Activated T-helper 2 cell treated with anti-CD3 and anti-CD28 coated beads, Interferon-gamma antibody, Interleukin-2, Interleukin-4, amounts not matched to agents 10 μg/mL and 5 μg/mL and 100 μg/mL, durations not matched to agents 14 hours and 24 hours and 36 hours (primary cell): Measurements from ENCODE around the gene RPS6KB2. TPM values are rescaled to one million over a fixed set of nuclear protein-coding genes. Genes with fewer than 3 reads are reported as not detected.
A peak's percentile ranks its signal among the peaks of the same experiment; 100 is the strongest.

ENCODE experiments used
- DNase-seq: peaks from one replicate; pipeline ENCODE4 v3.0.0; 2021; ENCODE audit warnings: low spot score
- H3K27ac Mint-ChIP-seq: one replicate; pipeline ENCODE4 v1.8.0; 2021; ENCODE audit warnings: mixed read lengths
- H3K27me3 Mint-ChIP-seq: one replicate; pipeline ENCODE4 v1.8.0; 2021; ENCODE audit warnings: low read depth, mixed read lengths
- H3K36me3 Mint-ChIP-seq: one replicate; pipeline ENCODE4 v1.8.0; 2021; ENCODE audit warnings: low read depth, mixed read lengths
- H3K4me1 Mint-ChIP-seq: one replicate; pipeline ENCODE4 v1.8.0; 2021; ENCODE audit warnings: low read depth, mixed read lengths
- H3K4me3 Mint-ChIP-seq: one replicate; pipeline ENCODE4 v1.8.0; 2021; ENCODE audit warnings: low read depth, mild to moderate bottlenecking, moderate library complexity, mixed read lengths
- H3K9me3 Mint-ChIP-seq: one replicate; pipeline ENCODE4 v1.8.0; 2021; ENCODE audit warnings: mixed read lengths
- intact Hi-C: fragments of 100-400 bp; cut with micrococcal nuclease; formaldehyde crosslinking; loops from one replicate; pipeline ENCODE4 v1.15.1; 2023
- total RNA-seq: library from RNA; stranded (reverse); gene quantifications from 2 replicates; pipeline ENCODE4 v1.2.3, GENCODE V29; 2022

The RPS6KB2 gene
- total RNA-seq, 1 donor from 2014 or later: 67.6 TPM

DNA sequence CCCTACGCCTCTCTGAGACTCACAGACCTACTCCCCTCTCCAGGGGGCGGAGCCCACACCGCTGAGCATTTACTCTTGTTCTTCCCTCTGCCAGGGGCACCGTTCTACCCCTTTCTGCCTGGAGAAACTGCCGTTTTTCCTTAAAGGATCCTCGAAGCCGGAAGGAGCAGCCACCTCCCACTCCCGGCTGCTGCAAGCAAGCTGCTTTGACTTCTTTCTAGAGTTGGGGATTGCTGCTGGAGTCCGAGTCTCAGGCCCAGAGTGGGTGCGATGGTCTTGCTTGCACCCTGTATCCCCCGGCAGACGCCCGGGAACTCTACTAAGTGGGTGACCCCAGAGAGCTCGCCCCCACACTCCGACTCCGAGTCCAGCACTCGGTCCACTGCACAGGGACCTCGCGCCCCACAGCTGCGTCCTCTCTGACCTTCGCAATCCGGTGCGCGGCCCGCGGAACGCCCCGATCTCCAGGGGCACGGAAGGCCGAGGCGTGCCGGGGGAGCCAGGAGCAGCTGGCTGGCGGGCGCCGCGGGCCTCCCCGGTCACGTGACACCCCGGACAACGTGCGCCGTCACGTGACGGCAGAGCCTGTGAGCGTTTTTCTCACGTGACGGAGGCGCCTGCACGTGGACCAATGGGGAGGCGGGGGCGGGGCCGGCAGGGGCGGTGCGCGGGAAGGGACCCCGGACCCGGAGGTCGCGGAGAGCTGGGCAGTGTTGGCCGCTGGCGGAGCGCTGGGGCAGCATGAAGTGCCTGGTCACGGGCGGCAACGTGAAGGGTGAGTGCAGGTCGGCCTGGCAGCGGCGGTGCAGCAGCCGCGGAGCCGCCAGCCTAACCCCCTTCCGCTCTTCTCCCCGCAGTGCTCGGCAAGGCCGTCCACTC, 36.8 kb upstream of the RPS6KB2 start, which contains the start of gene RAD9A:
RAD9A (plus strand) TSS at position 683 of the 879 bp plus-strand sequence; CDS start at position 742, 59 bp downstream.
- Mint-ChIP-seq H3K9me3 (no peaks in the 10 kb centered on the region), H3K4me1 (peaks cover 27% of the 10 kb centered on the region)

DNA sequence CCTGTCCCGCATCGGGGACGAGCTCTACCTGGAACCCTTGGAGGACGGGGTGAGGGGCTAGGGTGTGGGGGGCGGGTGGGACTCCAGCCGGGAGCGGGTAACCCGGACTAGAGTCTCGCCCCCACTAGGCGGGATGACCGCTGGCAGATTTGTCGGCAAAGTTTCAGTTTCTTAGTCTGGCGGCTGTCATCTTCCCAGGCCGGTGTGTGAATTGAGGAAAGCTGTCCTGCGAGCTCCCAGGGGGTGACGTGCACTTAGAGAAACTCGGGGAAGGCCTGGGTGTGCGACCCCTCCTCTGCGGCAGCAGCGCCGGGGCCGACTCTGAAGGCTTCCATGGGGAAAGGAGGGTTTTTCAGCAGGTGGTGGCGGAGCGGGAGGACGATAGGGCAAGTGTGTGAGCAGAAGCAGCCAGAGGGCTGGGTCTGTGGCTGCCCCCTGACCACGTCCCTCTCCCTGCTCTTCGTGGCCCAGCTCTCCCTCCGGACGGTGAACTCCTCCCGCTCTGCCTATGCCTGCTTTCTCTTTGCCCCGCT, 36.0 kb upstream of the RPS6KB2 start:
- Mint-ChIP-seq H3K27ac (peak overlapping the region; percentile 52), H3K36me3 (peaks cover 25% of the 10 kb centered on the region), H3K4me3 (peak overlapping the region; percentile 89), H3K27me3 (no peaks in the 10 kb centered on the region), H3K4me1 (peaks cover 32% of the 10 kb centered on the region), H3K9me3 (no peaks in the 10 kb centered on the region)
- DNase-seq: no peak
- intact Hi-C loops: loop anchor here (5.0 kb wide), 1 partner anchor 130 kb away; no protein-coding TSS in a partner anchor

More for the DNA sequence above, 36.8 kb upstream of the RPS6KB2 start, which contains the start of gene RAD9A:
- Mint-ChIP-seq H3K36me3 (peaks cover 20% of the 10 kb centered on the region), H3K27ac (peak within 1 kb of the TSS; percentile 52), H3K4me3 (peak within 1 kb of the TSS; percentile 89), H3K27me3 (no peaks in the 10 kb centered on the region)
- intact Hi-C loops: loop anchor here (5.0 kb wide), 1 partner anchor 129 kb away; no protein-coding TSS in a partner anchor
- DNase-seq: peak; percentile 89

DNA sequence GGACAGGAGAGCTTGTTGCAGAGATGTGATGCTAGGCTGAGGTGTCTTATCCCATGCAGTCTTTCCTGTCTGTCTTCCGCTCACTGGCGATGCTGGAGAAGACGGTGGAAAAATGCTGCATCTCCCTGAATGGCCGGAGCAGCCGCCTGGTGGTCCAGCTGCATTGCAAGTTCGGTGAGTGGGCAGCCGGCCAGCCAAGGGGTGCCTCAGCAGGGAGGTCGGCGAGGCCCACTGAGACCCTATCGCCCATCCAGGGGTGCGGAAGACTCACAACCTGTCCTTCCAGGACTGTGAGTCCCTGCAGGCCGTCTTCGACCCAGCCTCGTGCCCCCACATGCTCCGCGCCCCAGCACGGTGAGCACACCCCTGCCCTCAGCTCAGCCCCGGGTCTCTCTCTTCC, 34.9 kb upstream of the RPS6KB2 start:
- Mint-ChIP-seq H3K27me3 (no peaks in the 10 kb centered on the region), H3K9me3 (no peaks in the 10 kb centered on the region), H3K4me1 (peaks cover 37% of the 10 kb centered on the region), H3K27ac (no peak overlapping the region), H3K36me3 (peaks cover 36% of the 10 kb centered on the region), H3K4me3 (peak overlapping the region; percentile 72)
- intact Hi-C loops: loop anchor here (5.0 kb wide), 1 partner anchor 131 kb away; no protein-coding TSS in a partner anchor
- DNase-seq: no peak

DNA sequence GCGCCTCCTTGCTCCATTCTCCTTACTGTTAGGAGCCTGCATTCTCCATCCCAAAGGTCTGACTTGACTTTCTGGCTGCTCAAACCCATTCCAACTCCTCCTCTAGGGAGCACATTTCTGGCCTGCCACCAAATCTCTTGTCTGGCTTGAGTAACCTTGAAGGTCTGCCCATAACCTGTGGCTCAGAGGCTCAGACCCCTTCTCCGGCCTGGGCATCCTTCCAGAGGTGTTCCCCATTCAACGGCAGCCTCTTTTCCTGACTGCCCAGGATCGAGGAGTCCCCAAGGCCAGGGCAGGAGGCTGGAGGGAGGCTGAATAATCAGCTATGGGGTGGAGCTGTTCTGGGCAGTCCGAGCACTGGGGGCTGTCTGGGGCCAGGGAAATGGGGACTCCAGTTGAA, 34.3 kb upstream of the RPS6KB2 start:
- H3K4me3 Mint-ChIP-seq: peak overlapping the region; percentile 72
- no peak overlapping the region for H3K27ac Mint-ChIP-seq
- no peak for DNase-seq
- peaks cover 39% of the 10 kb centered on the region for H3K36me3 Mint-ChIP-seq
- no peaks in the 10 kb centered on the region for H3K9me3 Mint-ChIP-seq
- intact Hi-C loops: loop anchor here (5.0 kb wide), 1 partner anchor 132 kb away; no protein-coding TSS in a partner anchor
- H3K4me1 Mint-ChIP-seq: peaks cover 36% of the 10 kb centered on the region
- no peaks in the 10 kb centered on the region for H3K27me3 Mint-ChIP-seq

DNA sequence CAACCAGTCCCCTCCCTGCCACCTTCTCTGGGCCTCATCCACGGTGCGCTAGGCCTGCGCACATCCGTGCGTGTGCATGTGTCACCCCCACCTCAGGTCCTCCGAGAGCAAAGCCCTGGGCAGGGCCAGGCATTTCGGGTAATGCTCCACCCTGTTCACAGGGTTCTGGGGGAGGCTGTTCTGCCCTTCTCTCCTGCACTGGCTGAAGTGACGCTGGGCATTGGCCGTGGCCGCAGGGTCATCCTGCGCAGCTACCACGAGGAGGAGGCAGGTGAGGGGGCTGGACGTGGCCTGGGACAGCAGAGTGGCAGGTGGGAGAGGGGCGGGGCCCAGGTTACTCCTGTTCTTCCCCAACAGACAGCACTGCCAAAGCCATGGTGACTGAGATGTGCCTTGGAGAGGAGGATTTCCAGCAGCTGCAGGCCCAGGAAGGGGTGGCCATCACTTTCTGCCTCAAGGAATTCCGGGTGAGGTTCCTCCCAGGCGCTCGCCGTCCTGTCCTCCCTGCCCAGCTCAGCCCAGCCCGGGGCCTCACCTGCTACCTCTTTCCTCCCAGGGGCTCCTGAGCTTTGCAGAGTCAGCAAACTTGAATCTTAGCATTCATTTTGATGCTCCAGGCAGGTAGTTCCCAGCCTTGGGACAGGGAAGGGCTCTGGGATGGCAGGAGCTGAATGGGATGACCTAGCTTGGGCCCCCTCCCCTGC, 32.6 kb upstream of the RPS6KB2 start:
- Mint-ChIP-seq H3K4me3 (no peak overlapping the region), H3K27ac (no peak overlapping the region), H3K27me3 (no peaks in the 10 kb centered on the region), H3K4me1 (peaks cover 37% of the 10 kb centered on the region), H3K36me3 (peaks cover 51% of the 10 kb centered on the region), H3K9me3 (no peaks in the 10 kb centered on the region)
- intact Hi-C loops: no loop called here
- no peak for DNase-seq

DNA sequence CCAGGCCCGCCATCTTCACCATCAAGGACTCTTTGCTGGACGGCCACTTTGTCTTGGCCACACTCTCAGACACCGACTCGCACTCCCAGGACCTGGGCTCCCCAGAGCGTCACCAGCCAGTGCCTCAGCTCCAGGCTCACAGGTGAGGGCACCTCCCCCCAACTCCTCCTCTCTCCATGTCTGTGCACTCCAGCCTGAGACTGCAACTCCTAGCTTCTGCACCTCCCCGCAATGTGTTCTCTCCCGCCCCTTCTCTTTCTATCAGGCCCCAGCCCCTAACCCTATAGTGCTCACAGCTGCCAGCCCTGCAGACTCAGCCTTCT, 32.1 kb upstream of the RPS6KB2 start:
- Mint-ChIP-seq H3K4me1 (peaks cover 35% of the 10 kb centered on the region), H3K27ac (no peak overlapping the region), H3K27me3 (no peaks in the 10 kb centered on the region), H3K36me3 (peaks cover 51% of the 10 kb centered on the region), H3K4me3 (no peak overlapping the region), H3K9me3 (no peaks in the 10 kb centered on the region)
- intact Hi-C loops: no loop called here
- no peak for DNase-seq

DNA sequence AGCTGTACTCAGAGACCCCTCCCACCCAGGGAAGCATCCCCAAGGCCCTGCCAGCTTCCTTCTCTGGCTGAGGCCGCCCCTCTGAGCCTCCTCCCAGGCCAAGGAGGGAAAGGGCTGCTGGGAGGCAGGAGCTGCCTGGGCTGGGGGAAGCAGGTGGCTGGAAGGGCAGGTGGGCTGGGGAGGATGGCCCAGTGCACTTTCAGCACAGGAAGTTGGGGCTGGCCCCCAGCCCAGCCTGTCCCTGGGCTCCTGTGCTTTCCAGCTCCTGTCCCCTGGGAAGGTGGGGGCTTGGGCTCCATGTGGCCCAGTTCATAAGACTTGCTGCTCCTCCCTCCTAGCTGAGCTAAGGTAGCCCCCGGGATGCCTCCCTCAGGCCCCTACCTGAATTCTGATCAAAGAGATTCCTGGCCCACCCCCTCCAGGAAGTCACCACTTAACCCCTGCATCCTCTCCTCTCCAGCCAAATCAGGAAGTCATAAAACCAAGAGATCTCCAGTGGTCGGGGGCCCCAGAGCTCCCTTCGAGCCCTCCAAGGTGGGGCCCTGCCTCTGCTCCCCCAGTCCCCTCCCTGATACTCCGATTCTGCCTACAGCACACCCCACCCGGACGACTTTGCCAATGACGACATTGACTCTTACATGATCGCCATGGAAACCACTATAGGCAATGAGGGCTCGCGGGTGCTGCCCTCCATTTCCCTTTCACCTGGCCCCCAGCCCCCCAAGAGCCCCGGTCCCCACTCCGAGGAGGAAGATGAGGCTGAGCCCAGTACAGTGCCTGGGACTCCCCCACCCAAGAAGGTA, 31.5 kb upstream of the RPS6KB2 start:
- peak overlapping the region; percentile 42 for H3K4me3 Mint-ChIP-seq
- intact Hi-C loops: no loop called here
- H3K27me3 Mint-ChIP-seq: no peaks in the 10 kb centered on the region
- H3K27ac Mint-ChIP-seq: peak overlapping the region; percentile 46
- DNase-seq: no peak
- H3K9me3 Mint-ChIP-seq: no peaks in the 10 kb centered on the region
- H3K36me3 Mint-ChIP-seq: peaks cover 51% of the 10 kb centered on the region
- peaks cover 33% of the 10 kb centered on the region for H3K4me1 Mint-ChIP-seq

DNA sequence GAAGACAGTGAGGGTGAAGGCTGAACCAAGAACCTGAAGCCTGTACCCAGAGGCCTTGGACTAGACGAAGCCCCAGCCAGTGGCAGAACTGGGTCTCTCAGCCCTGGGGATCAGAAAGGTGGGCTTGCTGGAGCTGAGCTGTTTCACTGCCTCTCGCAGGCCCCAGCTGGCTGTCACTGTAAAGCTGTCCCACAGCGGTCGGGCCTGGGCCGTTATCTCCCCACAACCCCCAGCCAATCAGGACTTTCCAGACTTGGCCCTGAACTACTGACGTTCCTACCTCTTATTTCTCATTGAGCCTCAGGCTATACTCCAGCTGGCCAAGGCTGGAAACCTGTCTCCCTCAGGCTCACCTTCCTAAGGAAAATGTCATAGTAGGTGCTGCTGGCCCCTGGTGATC, 30.8 kb upstream of the RPS6KB2 start:
- no peak overlapping the region for H3K27ac Mint-ChIP-seq

DNA sequence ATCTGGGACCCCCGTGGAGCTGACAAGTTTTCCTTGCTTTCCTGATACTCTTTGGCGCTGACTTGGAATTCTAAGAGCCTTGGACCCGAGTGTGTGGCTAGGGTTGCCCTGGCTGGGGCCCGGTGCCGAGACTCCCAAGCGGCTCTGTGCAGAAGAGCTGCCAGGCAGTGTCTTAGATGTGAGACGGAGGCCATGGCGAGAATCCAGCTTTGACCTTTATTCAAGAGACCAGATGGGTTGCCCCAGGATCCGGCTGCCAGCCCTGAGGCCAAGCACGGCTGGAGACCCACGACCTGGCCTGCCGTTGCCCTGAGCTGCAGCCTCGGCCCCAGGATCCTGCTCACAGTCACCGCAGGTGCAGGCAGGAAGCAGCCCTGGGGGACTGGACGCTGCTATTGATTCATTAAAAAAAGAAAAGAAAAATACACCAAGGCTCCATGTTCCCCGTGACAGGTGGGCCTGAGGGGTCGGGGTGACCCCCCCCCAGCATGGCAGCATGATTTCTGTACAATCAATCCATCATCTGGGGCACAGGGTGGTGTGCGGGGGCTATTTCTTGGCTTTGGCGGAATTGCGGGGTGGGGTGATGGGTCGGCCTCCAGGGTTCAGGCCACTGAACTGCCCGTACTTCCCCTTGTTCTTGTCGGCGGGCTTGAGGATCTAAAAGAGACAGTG, 30.2 kb upstream of the RPS6KB2 start:
- intact Hi-C loops: no loop called here
- Mint-ChIP-seq H3K4me3 (peak overlapping the region; percentile 26), H3K9me3 (no peaks in the 10 kb centered on the region), H3K27me3 (no peaks in the 10 kb centered on the region), H3K27ac (peak overlapping the region; percentile 38), H3K4me1 (peaks cover 29% of the 10 kb centered on the region), H3K36me3 (peaks cover 45% of the 10 kb centered on the region)
- DNase-seq: no peak

More for the DNA sequence above, 30.8 kb upstream of the RPS6KB2 start:
- Mint-ChIP-seq H3K9me3 (no peaks in the 10 kb centered on the region), H3K27me3 (no peaks in the 10 kb centered on the region), H3K4me3 (no peak overlapping the region), H3K36me3 (peaks cover 48% of the 10 kb centered on the region), H3K4me1 (peaks cover 31% of the 10 kb centered on the region)
- no peak for DNase-seq
- intact Hi-C loops: no loop called here

DNA sequence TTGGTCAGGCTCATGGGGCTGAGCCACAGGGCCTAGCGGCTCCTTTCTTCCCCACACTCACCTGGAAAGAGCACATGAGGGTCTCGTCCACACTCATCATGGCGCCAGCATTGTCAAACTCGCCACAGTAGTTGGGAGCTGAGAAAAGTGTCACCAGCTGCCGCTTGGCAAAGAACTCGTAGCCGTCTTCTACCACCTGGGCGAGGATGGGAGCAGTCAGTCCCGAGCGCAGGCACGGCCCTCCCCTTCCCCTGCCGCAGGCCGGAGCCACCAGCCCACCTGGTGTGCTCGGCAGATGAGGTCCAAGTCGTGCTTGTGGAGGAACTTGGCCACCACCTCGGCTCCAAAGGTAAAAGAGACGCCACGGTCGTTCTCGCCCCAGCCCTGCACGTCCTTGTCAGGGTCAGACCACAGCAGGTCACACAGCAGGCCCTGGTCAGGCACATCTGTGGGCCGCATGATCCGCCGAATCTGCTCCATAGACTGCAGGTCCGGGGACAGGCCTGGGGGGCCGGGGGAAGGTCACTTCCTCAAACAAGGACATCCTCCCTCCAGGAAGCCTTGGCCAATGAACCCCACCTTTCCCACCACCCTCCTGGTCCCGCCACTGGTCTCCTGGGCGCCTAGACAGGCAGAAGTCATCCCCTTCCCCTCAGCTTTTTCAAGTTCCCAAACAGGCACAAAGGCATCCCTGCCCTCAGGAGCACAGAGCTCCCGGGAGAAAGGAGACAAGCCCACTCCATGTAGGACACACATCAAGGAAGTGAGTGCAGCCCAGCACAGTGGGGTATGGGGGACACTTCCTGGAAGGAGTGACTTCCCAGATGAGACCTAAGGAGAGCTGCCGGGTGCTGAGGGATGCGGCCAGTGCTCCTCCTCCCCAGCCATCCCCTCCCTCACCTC, 29.4 kb upstream of the RPS6KB2 start:
- peaks cover 39% of the 10 kb centered on the region for H3K36me3 Mint-ChIP-seq

More for the DNA sequence above, 29.4 kb upstream of the RPS6KB2 start:
- Mint-ChIP-seq H3K27me3 (no peaks in the 10 kb centered on the region), H3K4me3 (peak overlapping the region; percentile 87), H3K9me3 (no peaks in the 10 kb centered on the region), H3K27ac (peak overlapping the region; percentile 22), H3K4me1 (peaks cover 26% of the 10 kb centered on the region)
- DNase-seq: no peak
- intact Hi-C loops: no loop called here
